Fibroblast of villous mesenchyme (primary cell): Measurements from ENCODE around the gene GIPC2. TPM values are rescaled to one million over a fixed set of nuclear protein-coding genes. Genes with fewer than 3 reads are reported as not detected.

Experiments
- DNase-seq: peaks from one replicate; pipeline ENCODE4 v3.0.0-alpha.2; 2010; ENCODE audit warnings: low read depth
- H3K4me3 ChIP-seq: 2 replicates; pipeline ENCODE4 v1.5.1; 2011; ENCODE audit warnings: low read depth, mild to moderate bottlenecking, low read length
- CTCF ChIP-seq: IDR thresholded peaks from 2 replicates; pipeline ENCODE4 v1.5.1; 2012; ENCODE audit warnings: low read depth, mild to moderate bottlenecking, low read length; ENCODE audit not compliant: insufficient read depth
- total RNA-seq: library from RNA; depleted of rRNA; stranded (reverse); fragments of >200 nt; gene quantifications from 2 replicates; pipeline ENCODE4 v1.2.3, GENCODE V29; 2012

The GIPC2 gene
- total RNA-seq, 1 donor = 0.43 TPM

GRCh38 chr1:78086697-78087096 is 40.9 kb downstream of the GIPC2 start:
- H3K4me3 ChIP-seq = no peak overlapping the region
- TF ChIP-seq CTCF = no peak
- no peak for DNase-seq

GRCh38 chr1:78088015-78088414 is 42.2 kb downstream of the GIPC2 start:
- TF ChIP-seq CTCF = no peak
- H3K4me3 ChIP-seq = no peak overlapping the region
- no peak for DNase-seq

- no peak for TF ChIP-seq CTCF
Measured at GRCh38 chr1:78088486-78088885, 42.7 kb downstream of the GIPC2 start.

GRCh38 chr1:78089010-78089409 is 43.2 kb downstream of the GIPC2 start:
- TF ChIP-seq CTCF = no peak
- no peak overlapping the region for H3K4me3 ChIP-seq
- no peak for DNase-seq

More at GRCh38 chr1:78088486-78088885, 42.7 kb downstream of the GIPC2 start:
- DNase-seq = no peak
- no peak overlapping the region for H3K4me3 ChIP-seq

DNA sequence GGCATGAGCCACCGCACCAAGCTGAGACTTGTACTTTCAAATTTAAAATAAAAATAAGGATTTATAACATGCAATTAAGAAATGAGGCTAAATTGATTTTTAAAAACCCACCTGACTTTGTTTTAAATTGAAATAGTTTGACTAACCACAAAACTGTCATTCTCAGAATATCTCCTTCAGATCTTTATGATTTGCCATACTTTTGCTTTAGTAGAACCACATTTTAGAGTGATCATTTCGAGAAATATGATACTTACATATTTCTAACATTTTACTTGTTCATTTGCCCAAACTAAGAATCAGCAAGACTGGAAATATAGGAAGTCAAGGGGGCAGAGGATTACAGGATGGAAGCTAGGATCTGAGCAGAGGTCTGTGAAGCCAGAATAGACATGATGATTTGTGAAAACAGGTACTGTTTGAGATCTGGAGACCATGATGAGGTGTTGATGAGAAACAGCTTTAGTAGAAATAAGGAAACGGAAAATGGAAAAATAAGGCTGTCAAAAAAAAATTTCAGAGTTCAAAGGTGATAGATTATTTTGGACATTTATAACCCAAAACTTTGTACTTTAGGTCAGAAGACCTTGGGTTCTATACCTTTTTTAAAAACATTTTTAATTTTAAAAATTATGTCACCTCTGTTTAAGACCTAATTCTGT is 44.8 kb downstream of the GIPC2 start:
- no peak overlapping the region for H3K4me3 ChIP-seq
- DNase-seq = no peak
- no peak for TF ChIP-seq CTCF

- TF ChIP-seq CTCF = no peak
- no peak overlapping the region for H3K4me3 ChIP-seq
- DNase-seq = no peak
Measured at GRCh38 chr1:78091215-78091813, 45.5 kb downstream of the GIPC2 start.

DNA sequence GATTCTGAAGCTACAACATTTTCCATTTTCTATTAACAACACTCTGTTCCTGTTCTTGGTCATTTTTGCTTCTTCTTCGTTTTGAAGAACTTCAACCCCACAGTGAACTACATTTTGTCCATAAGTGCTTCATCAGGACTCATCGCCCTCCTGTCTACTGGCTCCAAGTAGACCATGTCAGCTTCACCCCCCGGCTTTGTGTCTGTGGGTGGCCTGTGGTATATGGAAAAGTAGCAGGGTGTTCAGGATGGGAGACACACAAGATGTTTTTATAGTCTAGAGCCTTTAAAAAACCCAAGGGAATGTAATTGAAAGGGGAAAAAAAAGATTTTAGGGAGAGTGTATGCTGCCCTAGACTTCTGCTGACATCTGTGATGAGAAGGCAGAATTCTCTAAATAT is 46.1 kb downstream of the GIPC2 start:
- no peak for TF ChIP-seq CTCF
- H3K4me3 ChIP-seq = no peak overlapping the region
- no peak for DNase-seq
